MM.1S (cell line): ENCODE data around the gene YWHAQ.

Experiments
- EZH2 ChIP-seq: fragments of 300-600 bp; sonication (generic); optimal IDR thresholded peaks from 2 replicates; pipeline ENCODE3; 2017; ENCODE audit warnings: low read depth, mild to moderate bottlenecking, antibody characterized with exemption, low read length, mixed read lengths
- TF ChIP-seq, protein P1 (sequence below): fragments of 300-600 bp; sonication (generic); IDR thresholded peaks from 2 replicates; pipeline ENCODE4 v1.5.1; 2016; ENCODE audit warnings: antibody characterized with exemption, low read length, mixed read lengths

DNA sequence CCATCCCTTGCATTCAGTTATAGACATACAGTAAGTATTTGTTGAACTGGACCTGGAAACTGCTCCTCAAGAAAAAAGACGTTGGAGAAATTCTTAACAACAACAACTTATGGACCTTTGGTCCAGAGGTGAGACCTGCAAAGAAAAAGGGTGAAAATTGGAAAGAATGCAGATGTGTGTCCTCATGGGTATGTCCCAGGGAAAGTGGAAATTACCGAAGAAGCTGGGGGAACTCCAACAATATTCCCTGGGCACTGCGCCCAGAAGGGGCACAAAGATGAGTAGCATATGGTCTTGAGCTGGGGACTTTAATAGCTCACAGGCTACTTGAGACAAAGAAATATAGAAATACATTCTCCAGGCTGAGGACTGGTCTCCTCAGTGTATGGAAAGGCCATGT, 35.5 kb upstream of the YWHAQ start:
- TF ChIP-seq, protein P1, sequence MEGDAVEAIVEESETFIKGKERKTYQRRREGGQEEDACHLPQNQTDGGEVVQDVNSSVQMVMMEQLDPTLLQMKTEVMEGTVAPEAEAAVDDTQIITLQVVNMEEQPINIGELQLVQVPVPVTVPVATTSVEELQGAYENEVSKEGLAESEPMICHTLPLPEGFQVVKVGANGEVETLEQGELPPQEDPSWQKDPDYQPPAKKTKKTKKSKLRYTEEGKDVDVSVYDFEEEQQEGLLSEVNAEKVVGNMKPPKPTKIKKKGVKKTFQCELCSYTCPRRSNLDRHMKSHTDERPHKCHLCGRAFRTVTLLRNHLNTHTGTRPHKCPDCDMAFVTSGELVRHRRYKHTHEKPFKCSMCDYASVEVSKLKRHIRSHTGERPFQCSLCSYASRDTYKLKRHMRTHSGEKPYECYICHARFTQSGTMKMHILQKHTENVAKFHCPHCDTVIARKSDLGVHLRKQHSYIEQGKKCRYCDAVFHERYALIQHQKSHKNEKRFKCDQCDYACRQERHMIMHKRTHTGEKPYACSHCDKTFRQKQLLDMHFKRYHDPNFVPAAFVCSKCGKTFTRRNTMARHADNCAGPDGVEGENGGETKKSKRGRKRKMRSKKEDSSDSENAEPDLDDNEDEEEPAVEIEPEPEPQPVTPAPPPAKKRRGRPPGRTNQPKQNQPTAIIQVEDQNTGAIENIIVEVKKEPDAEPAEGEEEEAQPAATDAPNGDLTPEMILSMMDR: no peak
- TF ChIP-seq EZH2: no peak
